HCT116 (cell line): ENCODE measurements around the gene IFI27L2. TPM values are rescaled to one million over a fixed set of nuclear protein-coding genes. Genes with fewer than 3 reads are reported as not detected.

ENCODE experiments used
- ATAC-seq: fragments of 200-7000 bp; cut with Tn5 transposase; 2 replicates; pipeline ENCODE4 v1.9.1; 2020; ENCODE audit warnings: mild to moderate bottlenecking, moderate library complexity
- BruUV-seq: library from RNA; stranded (reverse); fragments of 400-500 nt; replicated peaks from 2 replicates; lab custom pipeline; 2021; lab: Mats Ljungman, UMichigan
- CTCF ChIA-PET: fragments of 300-600 bp; sonication (Branson Sonifier 250); formaldehyde crosslinking; loops from one replicate; lab custom pipeline; 2021; ENCODE audit warnings: antibody characterized with exemption; lab: Charles Lee
- POLR2A ChIA-PET: fragments of 300-600, 350-600 bp; sonication (Branson Sonifier 250); formaldehyde crosslinking; loops from one replicate; lab custom pipeline; 2021; ENCODE audit warnings: antibody characterized with exemption; lab: Charles Lee
- RAD21 ChIA-PET, 2 experiments: fragments of 300-600 bp; sonication (Branson Sonifier 250); formaldehyde crosslinking; loops; one replicate each; lab custom pipeline; 2023; ENCODE audit warnings: low total read pairs in 2 of 2; ENCODE audit not compliant: uncharacterized antibody in 2 of 2, unreplicated experiment in 2 of 2, low non-redundant PET in 1 of 2; lab: Charles Lee
- DNase-seq: peaks from one replicate; pipeline ENCODE4 v3.0.0-alpha.2; 2010; ENCODE audit warnings: low read depth, low spot score
- H2AFZ ChIP-seq: fragments of 200-600 bp; shearing (Covaris generic), sonication (generic); 2 replicates; pipeline ENCODE4 v1.6.1; 2017; ENCODE audit warnings: low read depth, mixed run types, mixed read lengths, antibody characterized with exemption, low read length; ENCODE audit not compliant: poor library complexity, severe bottlenecking
- H3K27ac ChIP-seq: 2 replicates; pipeline ENCODE4 v1.5.1; 2012; ENCODE audit warnings: low read depth, low read length
- H3K27me3 ChIP-seq: fragments of 200-600 bp; sonication (generic); 2 replicates; pipeline ENCODE4 v1.6.1; 2016; ENCODE audit warnings: mixed run types, low read length, mixed read lengths; ENCODE audit not compliant: insufficient read depth
- H3K36me3 ChIP-seq, 2 experiments: fragments of 200-500 bp in 1 of 2; fragments of 200-600 bp in 1 of 2; sonication (Bioruptor generic) in 1 of 2; sonication (generic) in 1 of 2; 2 replicates each; pipeline versions ENCODE4 v1.5.1 to v1.6.1; 2014 to 2016; ENCODE audit warnings: low read length in 2 of 2, inconsistent platforms in 1 of 2, mixed read lengths in 1 of 2, mixed run types in 1 of 2; ENCODE audit not compliant: insufficient read depth in 2 of 2, control insufficient read depth in 1 of 2
- H3K4me1 ChIP-seq, 2 experiments: fragments of 200-600 bp in 1 of 2; sonication (generic) in 1 of 2; 2 replicates each; pipeline versions ENCODE4 v1.5.1 to v1.6.1; 2012 to 2017; ENCODE audit warnings: low read length in 2 of 2, inconsistent platforms in 1 of 2, mild to moderate bottlenecking in 1 of 2, mixed read lengths in 1 of 2, mixed run types in 1 of 2, moderate library complexity in 1 of 2; ENCODE audit not compliant: insufficient read depth in 2 of 2, control insufficient read depth in 1 of 2
- H3K4me2 ChIP-seq: fragments of 200-600 bp; sonication (generic); 2 replicates; pipeline ENCODE4 v1.6.1; 2017; ENCODE audit warnings: mixed run types, low read length, mixed read lengths
- H3K4me3 ChIP-seq, 2 experiments: fragments of 200-600 bp in 1 of 2; sonication (generic) in 1 of 2; replicated peaks in 1 of 2; 2 replicates each; pipeline ENCODE4 v1.5.1; 2011 to 2016; ENCODE audit warnings: low read length in 2 of 2, control low read depth in 1 of 2, low read depth in 1 of 2, mild to moderate bottlenecking in 1 of 2, mixed read lengths in 1 of 2, mixed run types in 1 of 2
- H3K79me2 ChIP-seq: fragments of 200-600 bp; sonication (generic); 2 replicates; pipeline ENCODE4 v1.6.1; 2017; ENCODE audit warnings: mild to moderate bottlenecking, mixed run types, low read length, moderate library complexity, mixed read lengths; ENCODE audit not compliant: insufficient read depth
- H3K9ac ChIP-seq: fragments of 200-600 bp; sonication (generic); 2 replicates; pipeline ENCODE4 v1.6.1; 2016; ENCODE audit warnings: low read length, mixed read lengths
- H3K9me2 ChIP-seq: fragments of 200-600 bp; sonication (generic), shearing (Covaris generic); 2 replicates; pipeline ENCODE4 v1.6.1; 2017; ENCODE audit warnings: mixed run types, mild to moderate bottlenecking, moderate library complexity; ENCODE audit not compliant: insufficient read depth
- H3K9me3 ChIP-seq, 2 experiments: fragments of 200-500 bp in 1 of 2; fragments of 200-600 bp in 1 of 2; sonication (Bioruptor generic) in 1 of 2; sonication (generic) in 1 of 2; 2 replicates each; pipeline ENCODE4 v1.6.1; 2014 to 2017; ENCODE audit warnings: low read length in 2 of 2, mixed read lengths in 2 of 2, inconsistent platforms in 1 of 2, low read depth in 1 of 2, mild to moderate bottlenecking in 1 of 2, mixed run types in 1 of 2, moderate library complexity in 1 of 2; ENCODE audit not compliant: control insufficient read depth in 1 of 2, insufficient read depth in 1 of 2
- H4K20me1 ChIP-seq: fragments of 200-600 bp; sonication (generic), shearing (Covaris generic); 2 replicates; pipeline ENCODE4 v1.6.1; 2017; ENCODE audit warnings: mixed run types, mild to moderate bottlenecking, moderate library complexity; ENCODE audit not compliant: insufficient read depth
- CBX3 ChIP-seq: IDR thresholded peaks from 2 replicates; pipeline ENCODE4 v1.6.1; 2012; ENCODE audit warnings: low read depth
- CEBPB ChIP-seq: IDR thresholded peaks from 2 replicates; pipeline ENCODE4 v1.6.1; 2012; ENCODE audit warnings: low read depth
- CTCF ChIP-seq, 3 experiments: fragments of 200-600 bp in 1 of 3; sonication (generic) in 1 of 3; IDR thresholded peaks in 2 of 3; conservative IDR thresholded peaks in 1 of 3; 2 replicates each; pipeline ENCODE4 v1.5.1; 2012 to 2017; ENCODE audit warnings: low read depth in 2 of 3, low read length in 2 of 3, antibody characterized with exemption in 1 of 3, borderline replicate concordance in 1 of 3, control low read depth in 1 of 3, mild to moderate bottlenecking in 1 of 3, mixed read lengths in 1 of 3, mixed run types in 1 of 3, moderate library complexity in 1 of 3; ENCODE audit not compliant: insufficient read depth in 1 of 3
- EZH2 ChIP-seq: fragments of 200-600 bp; sonication (generic); IDR thresholded peaks from 2 replicates; pipeline ENCODE4 v1.6.1; 2017; ENCODE audit warnings: antibody characterized with exemption, mixed run types
- EZH2phosphoT487 ChIP-seq: fragments of 200-600 bp; IDR thresholded peaks from 2 replicates; pipeline ENCODE4 v1.6.1; 2018; ENCODE audit warnings: antibody characterized with exemption, borderline replicate concordance
- FOSL1 ChIP-seq: IDR thresholded peaks from 2 replicates; pipeline ENCODE4 v1.6.1; 2012; ENCODE audit warnings: low read depth
- JUND ChIP-seq: IDR thresholded peaks from 2 replicates; pipeline ENCODE4 v1.6.1; 2012
- MAX ChIP-seq: IDR thresholded peaks from 2 replicates; pipeline ENCODE4 v1.6.1; 2012
- POLR2A ChIP-seq: IDR thresholded peaks from 2 replicates; pipeline ENCODE4 v1.7.0; 2011; ENCODE audit warnings: borderline replicate concordance; ENCODE audit not compliant: insufficient read depth, insufficient read length; ENCODE audit errors: extremely low read depth
- RAD21 ChIP-seq: IDR thresholded peaks from 2 replicates; pipeline ENCODE4 v1.6.1; 2012; ENCODE audit warnings: low read depth, mild to moderate bottlenecking
- REST ChIP-seq: IDR thresholded peaks from 2 replicates; pipeline ENCODE4 v1.6.1; 2012; ENCODE audit warnings: low read depth
- SIN3A ChIP-seq: IDR thresholded peaks from 2 replicates; pipeline ENCODE4 v1.6.1; 2012; ENCODE audit warnings: low read depth
- SRF ChIP-seq: IDR thresholded peaks from 2 replicates; pipeline ENCODE4 v1.6.1; 2012; ENCODE audit warnings: low read depth
- YY1 ChIP-seq: IDR thresholded peaks from 2 replicates; pipeline ENCODE4 v1.6.1; 2011; ENCODE audit warnings: low read length, low read depth, moderate library complexity, mild to moderate bottlenecking; ENCODE audit not compliant: insufficient replicate concordance; ENCODE audit errors: extremely low read depth
- ZNF274 ChIP-seq: fragments of 200-500 bp; sonication (Bioruptor generic); IDR thresholded peaks from 2 replicates; pipeline ENCODE4 v1.6.1; 2014; ENCODE audit warnings: mild to moderate bottlenecking, low read depth, low read length, inconsistent platforms
- intact Hi-C: fragments of 100-400 bp; cut with micrococcal nuclease; formaldehyde crosslinking; loops from 2 replicates; pipeline ENCODE4 v1.10.0; 2022
- total RNA-seq: library from RNA; stranded (reverse); gene quantifications from one replicate; pipeline ENCODE4 v1.2.1, GENCODE V29; 2021; ENCODE audit not compliant: unreplicated experiment
- TF ChIP-seq, protein P1 (sequence below): IDR thresholded peaks from 2 replicates; pipeline ENCODE4 v1.6.1; 2012

IFI27L2 gene
- total RNA-seq, 1 experiment from 2014 or later: 42.9 TPM

GRCh38 chr14:94119071-94119470 is 10.3 kb downstream of the IFI27L2 start (continued):
- TF ChIP-seq CTCF (IDR thresholded peaks at IDR 0.05 in 2 of 3, conservative IDR thresholded peaks at IDR 0.05 in 1 of 3; ENCODE audit: borderline replicate concordance in 1 of 3, insufficient read depth in 1 of 3, low read depth in 2 of 3, low read length in 2 of 3) (no peak), CBX3 (no peak), SIN3A (no peak), EZH2phosphoT487 (no peak), YY1 (no peak), FOSL1 (no peak), CEBPB (no peak), JUND (no peak), EZH2 (no peak), SRF (no peak), RAD21 (no peak), MAX (no peak)
- TF ChIP-seq, protein P1, sequence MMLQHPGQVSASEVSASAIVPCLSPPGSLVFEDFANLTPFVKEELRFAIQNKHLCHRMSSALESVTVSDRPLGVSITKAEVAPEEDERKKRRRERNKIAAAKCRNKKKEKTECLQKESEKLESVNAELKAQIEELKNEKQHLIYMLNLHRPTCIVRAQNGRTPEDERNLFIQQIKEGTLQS: no peak

- ATAC-seq (no peak), DNase-seq (no peak)
- H3K9me2 ChIP-seq: no peaks in the 10 kb centered on the region
- no peak overlapping the region for H2AFZ ChIP-seq
- POLR2A ChIA-PET: no interaction called here
- no peaks in the 10 kb centered on the region for H3K36me3 ChIP-seq
- H4K20me1 ChIP-seq: no peaks in the 10 kb centered on the region
- CTCF ChIA-PET: no interaction called here
- BruUV-seq: no TSS peak
- peaks cover 3% of the 10 kb centered on the region; the same call in 1 of the 2 replicates for H3K27me3 ChIP-seq
- no peak for TF ChIP-seq RAD21
- no peak for TF ChIP-seq EZH2
- no peak for TF ChIP-seq POLR2A
- TF ChIP-seq CTCF (IDR thresholded peaks at IDR 0.05 in 2 of 3, conservative IDR thresholded peaks at IDR 0.05 in 1 of 3; ENCODE audit: borderline replicate concordance in 1 of 3, insufficient read depth in 1 of 3, low read depth in 2 of 3, low read length in 2 of 3): no peak
- TF ChIP-seq REST: no peak
- TF ChIP-seq ZNF274: no peak
- H3K4me1 ChIP-seq: peaks cover 0 to 7% of the 10 kb centered on the region in 2 experiments; a peak in 1 of 4 replicates
- H3K9me3 ChIP-seq: peaks cover 0 to 11% of the 10 kb centered on the region in 2 experiments; a peak in 2 of 4 replicates
- intact Hi-C loops: no loop called here
- no peak overlapping the region for H3K4me3 ChIP-seq
- H3K27ac ChIP-seq: no peak overlapping the region
- no peaks in the 10 kb centered on the region for H3K79me2 ChIP-seq
- H3K9ac ChIP-seq: no peak overlapping the region
- RAD21 ChIA-PET: no interaction called here
- no peak overlapping the region for H3K4me2 ChIP-seq
Observed at GRCh38 chr14:94117856-94118255, 11.5 kb downstream of the IFI27L2 start.
